Stomach (tissue), 4 donors: ENCODE results near the gene ATG9B.

ENCODE experiments used
- EP300 ChIP-seq: sonication (generic); formaldehyde crosslinking; IDR thresholded peaks from one replicate; pipeline ENCODE4 v1.6.1; 2017; ENCODE audit warnings: antibody characterized with exemption
- POLR2A ChIP-seq, 4 donors: fragments of 450-650 bp; IDR thresholded peaks; one replicate each; pipeline ENCODE4 v1.6.1; 2016; ENCODE audit warnings: antibody characterized with exemption in 4 of 4, control low read depth in 2 of 4, mild to moderate bottlenecking in 1 of 4, moderate library complexity in 1 of 4
- POLR2AphosphoS5 ChIP-seq, 3 donors: sonication (generic); formaldehyde crosslinking; IDR thresholded peaks; one replicate each; pipeline ENCODE4 v1.6.1; 2016; ENCODE audit warnings: antibody characterized with exemption in 3 of 3
- TF ChIP-seq, protein P1 (sequence below), 7 experiments: fragments of 450-650 bp in 4 of 7; fragments of 200-600 bp in 3 of 7; sonication (generic) in 3 of 7; IDR thresholded peaks; one replicate each; pipeline ENCODE4 v1.5.1; 2016 to 2019; ENCODE audit warnings: antibody characterized with exemption in 7 of 7, control low read depth in 2 of 7, mild to moderate bottlenecking in 1 of 7

DNA sequence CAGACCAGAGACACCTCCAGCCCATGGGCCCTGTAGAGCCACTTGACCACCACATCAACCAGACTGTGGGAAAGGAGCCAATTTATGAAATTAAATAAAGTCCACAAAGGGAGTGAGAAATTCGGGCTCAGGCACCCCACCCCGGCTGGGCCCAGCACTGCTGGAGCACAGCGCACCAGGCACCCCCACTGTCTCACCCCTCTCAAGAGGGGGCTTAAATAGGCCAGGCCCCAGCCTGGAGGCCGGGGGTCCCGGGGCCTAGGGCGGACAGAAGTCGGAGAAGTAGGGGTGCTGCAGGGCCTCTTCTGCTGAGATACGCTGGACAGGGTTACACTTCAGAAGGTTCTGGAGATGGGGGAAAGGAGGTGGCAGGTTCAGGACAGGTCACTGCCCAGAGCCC is 29.5 kb upstream of the ATG9B start:
- TF ChIP-seq POLR2A (IDR thresholded peaks at IDR 0.05) (no peak), POLR2AphosphoS5 (IDR thresholded peaks at IDR 0.05) (no peak), EP300 (no peak)
- TF ChIP-seq, protein P1, sequence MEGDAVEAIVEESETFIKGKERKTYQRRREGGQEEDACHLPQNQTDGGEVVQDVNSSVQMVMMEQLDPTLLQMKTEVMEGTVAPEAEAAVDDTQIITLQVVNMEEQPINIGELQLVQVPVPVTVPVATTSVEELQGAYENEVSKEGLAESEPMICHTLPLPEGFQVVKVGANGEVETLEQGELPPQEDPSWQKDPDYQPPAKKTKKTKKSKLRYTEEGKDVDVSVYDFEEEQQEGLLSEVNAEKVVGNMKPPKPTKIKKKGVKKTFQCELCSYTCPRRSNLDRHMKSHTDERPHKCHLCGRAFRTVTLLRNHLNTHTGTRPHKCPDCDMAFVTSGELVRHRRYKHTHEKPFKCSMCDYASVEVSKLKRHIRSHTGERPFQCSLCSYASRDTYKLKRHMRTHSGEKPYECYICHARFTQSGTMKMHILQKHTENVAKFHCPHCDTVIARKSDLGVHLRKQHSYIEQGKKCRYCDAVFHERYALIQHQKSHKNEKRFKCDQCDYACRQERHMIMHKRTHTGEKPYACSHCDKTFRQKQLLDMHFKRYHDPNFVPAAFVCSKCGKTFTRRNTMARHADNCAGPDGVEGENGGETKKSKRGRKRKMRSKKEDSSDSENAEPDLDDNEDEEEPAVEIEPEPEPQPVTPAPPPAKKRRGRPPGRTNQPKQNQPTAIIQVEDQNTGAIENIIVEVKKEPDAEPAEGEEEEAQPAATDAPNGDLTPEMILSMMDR (IDR thresholded peaks at IDR 0.05), result no peak
